ENCODE data around the gene TAF4.
"Not testable (repeated sequence)": the region's sequence is repeated elsewhere in the genome, so short reads cannot be mapped to it uniquely, and the experiment has no call there.

TAF4 gene

GRCh38 chr20:61951695-61952533 is 113.8 kb downstream of the TAF4 start:
- in situ Hi-C loops (cut with HindIII; ENCODE audit: low sequenced_read_pairs): no loop called here

DNA sequence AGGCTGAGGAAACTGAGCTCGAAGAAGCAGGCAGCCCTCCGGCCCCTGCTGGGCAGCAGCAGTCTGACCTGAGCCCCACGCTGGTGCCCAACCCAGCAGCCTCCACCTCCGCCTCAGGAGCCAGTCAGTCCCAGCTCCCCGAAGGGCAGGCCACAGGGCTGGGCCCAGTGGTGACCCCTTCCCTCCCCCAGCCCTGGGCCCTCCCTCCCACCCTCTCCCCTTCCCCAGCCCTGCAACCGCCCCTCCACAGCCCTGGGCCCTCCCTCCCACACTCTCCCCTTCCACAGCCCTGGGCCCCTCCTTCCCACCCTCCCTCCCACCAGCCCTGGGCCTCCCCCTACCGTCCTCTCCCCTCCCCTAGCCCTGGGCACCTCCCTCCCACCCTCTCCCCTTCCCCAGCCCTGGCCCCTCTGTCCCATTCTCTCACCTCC is 115.0 kb downstream of the TAF4 start:
- in situ Hi-C loops (cut with HindIII; ENCODE audit: low sequenced_read_pairs): no loop called here

GRCh38 chr20:61949714-61950640 is 115.7 kb downstream of the TAF4 start:
- in situ Hi-C loops (cut with HindIII; ENCODE audit: low sequenced_read_pairs): no loop called here

DNA sequence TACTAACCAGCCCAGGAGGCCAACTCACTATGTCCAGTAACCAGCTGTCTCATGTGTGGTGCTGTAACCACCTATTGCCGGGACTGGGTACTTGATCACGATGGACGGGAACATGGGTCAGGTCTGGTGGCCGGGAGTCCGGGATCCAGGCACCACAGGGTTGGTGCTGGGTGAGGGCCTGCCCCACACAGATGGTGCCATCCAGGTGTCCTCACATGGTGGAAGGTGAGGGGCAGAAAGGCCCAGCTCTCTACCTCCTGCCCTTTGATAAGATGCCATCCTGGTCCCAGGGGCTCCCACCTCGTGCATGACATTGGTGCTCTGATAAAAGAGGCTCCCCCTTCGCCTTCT is 116.3 kb downstream of the TAF4 start:
- in situ Hi-C loops (cut with HindIII; ENCODE audit: low sequenced_read_pairs): no loop called here

DNA sequence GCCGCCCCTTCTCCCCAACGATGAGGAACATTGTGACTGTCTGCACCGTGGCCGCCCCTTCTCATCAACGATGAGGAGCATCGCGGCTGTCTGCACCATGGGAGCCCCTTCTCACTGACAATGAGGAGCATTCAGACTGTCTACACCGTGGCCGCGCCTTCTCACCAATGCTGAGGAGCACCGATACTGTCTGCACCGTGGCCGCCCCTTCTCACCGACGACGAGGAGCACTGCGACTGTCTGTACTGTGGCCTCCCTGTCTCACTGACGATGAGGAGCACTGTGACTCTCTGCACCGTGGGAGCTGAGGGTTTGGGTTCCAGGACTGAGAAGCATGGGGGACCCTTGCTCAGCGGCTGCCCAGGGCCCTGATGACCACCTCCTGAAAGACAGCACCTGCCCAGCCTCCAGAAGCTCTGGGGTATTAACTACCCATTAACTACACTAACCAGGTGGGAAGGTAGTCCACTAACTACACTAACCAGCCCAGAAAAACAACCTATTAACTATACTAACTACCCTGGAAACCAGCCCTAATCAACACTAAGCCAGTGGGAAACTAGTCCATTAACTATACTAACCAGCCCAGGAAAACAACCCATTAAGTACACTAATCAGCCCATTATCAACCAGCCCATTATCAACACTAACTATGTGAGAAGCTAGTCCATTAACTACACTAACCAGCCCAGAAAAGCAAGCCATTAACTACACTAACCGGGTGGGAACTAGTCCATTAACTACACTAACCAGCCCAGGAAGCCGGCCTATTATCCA is 116.9 kb downstream of the TAF4 start:
- in situ Hi-C loops (cut with HindIII; ENCODE audit: low sequenced_read_pairs): no loop called here

GRCh38 chr20:61948056-61948455 is 117.6 kb downstream of the TAF4 start:
- in situ Hi-C loops (cut with HindIII; ENCODE audit: low sequenced_read_pairs): not testable (repeated sequence)

- in situ Hi-C loops (cut with HindIII; ENCODE audit: low sequenced_read_pairs): not testable (repeated sequence)
Observed at GRCh38 chr20:61945495-61945894, 120.2 kb downstream of the TAF4 start.

DNA sequence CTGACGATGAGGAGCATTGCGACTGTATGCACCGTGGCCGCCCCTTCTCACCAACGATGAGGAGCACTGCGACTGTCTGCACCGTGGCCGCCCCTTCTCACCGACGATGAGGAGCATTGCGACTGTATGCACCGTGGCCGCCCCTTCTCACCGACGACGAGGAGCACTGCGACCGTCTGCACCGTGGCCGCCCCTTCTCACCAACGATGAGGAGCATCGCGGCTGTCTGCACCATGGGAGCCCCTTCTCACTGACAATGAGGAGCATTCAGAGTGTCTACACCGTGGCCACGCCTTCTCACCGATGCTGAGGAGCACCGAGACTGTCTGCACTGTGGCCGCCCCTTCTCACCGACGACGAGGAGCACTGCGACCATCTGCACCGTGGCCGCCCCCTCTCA is 120.7 kb downstream of the TAF4 start:
- in situ Hi-C loops (cut with HindIII; ENCODE audit: low sequenced_read_pairs): not testable (repeated sequence)

- in situ Hi-C loops (cut with HindIII; ENCODE audit: low sequenced_read_pairs): no loop called here
Observed at GRCh38 chr20:61942526-61942925, 123.2 kb downstream of the TAF4 start.

DNA sequence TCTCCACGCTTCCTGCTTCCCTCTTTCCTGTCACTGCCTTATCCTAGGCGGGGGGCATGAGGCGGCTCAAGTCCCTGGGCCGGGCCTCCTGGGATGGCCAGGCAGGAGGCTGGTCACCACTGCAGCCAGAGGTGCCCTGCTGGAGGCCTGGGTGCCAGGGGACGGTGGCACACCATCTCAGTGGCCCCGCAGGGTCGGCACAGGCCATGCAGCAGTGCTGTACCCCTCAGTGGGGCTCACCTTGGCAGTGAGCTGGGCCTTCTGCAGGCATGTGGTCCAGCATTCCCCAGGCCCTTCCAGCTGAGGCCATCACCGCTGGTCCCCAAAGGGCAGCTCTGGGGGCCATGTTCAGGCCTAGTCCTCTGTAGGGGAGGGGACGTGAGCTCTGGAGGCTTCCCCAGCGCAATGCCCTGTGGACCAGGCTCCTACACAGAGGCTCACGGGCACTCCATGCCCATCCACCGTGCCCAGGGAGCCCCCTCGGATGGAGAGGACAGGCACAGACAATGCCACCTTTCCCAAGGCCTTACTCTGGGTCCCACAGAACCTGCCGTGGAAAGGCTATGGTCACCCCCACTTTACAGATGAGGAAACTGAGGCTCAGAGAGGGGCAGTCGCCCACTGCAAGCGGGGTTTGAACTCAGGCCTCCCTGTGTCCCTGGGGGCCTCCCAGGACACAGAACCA is 123.8 kb downstream of the TAF4 start:
- in situ Hi-C loops (cut with HindIII; ENCODE audit: low sequenced_read_pairs): no loop called here

DNA sequence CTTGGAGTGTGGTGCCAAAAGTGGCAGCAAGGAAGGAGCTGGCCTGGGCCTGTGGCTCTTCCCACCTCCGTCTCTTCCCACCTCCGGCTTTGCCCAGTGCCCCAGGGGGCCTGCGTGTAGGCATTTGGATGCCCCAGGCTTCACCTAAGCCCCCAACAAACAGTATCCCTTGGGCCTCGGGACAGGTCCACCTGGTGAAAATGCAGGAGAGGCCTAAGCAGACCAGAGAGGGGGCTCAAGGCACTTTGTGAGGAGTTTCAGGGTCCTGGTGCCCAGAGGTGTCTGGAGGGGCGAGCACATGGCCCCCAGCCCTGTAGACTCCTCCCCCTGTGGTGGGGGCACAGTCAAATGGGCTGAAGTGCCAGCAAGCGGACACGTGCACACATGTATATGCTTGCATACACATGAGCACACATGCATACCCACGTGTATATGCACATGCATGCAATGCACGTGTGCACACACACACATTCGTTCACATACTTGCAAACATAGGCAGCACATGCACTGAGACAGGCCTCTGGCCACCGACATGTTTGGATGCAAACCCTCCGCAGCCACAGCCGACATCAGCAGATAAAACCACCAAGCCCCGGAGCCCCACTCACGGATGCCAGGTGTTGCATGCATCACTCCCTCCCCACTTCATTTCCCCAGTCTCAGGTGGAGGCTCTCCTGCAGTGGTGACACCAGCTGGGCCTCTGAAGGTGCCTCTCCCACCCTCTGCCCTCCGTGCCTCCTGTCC is 124.5 kb downstream of the TAF4 start:
- in situ Hi-C loops (cut with HindIII; ENCODE audit: low sequenced_read_pairs): no loop called here

GRCh38 chr20:61940491-61940890 is 125.2 kb downstream of the TAF4 start:
- in situ Hi-C loops (cut with HindIII; ENCODE audit: low sequenced_read_pairs): no loop called here

GRCh38 chr20:61939691-61940360 is 125.9 kb downstream of the TAF4 start:
- in situ Hi-C loops (cut with HindIII; ENCODE audit: low sequenced_read_pairs): no loop called here

DNA sequence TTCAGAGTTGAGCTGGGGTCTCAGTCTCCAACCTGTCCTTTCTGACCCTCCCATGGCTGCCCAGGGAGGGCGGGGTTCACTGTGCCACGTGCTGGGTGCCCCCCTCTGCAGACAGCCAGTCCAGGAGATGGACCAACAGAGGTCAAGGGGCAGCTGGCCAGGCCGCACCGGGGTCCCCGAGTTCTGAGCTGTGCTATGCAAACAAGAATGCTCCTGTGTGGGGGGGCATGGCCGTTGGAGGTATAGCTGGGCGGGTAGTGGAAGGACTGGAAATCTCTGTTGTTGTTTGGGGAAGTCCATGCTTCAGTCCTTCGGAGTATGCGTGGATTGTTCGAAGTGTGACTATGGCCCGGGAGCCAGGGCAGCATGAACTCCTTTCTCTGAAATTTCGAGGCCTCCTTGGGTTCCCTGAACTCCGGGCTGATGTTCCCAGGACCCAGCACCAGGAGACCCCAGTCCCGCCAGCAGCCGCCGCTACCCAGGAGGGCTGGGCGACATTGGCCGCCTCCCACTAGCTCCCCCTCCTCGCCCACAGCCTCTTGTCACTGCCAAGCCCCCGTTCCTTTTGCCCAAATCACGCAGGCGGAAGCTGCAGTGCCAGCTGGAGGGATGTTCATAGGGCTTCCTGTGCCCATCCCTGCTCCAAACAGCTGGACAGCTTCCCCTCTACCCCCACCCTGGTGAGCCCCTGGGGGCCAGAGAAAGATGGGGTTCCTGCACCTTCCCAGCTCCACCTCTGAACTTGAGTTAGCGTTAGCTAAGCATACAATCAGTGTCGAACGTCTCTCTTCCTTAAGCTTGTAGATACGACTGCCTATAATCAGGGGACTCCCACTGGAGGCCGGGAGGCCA is 126.6 kb downstream of the TAF4 start:
- in situ Hi-C loops (cut with HindIII; ENCODE audit: low sequenced_read_pairs): no loop called here

GRCh38 chr20:61937963-61938838 is 127.5 kb downstream of the TAF4 start:
- in situ Hi-C loops (cut with HindIII; ENCODE audit: low sequenced_read_pairs): no loop called here

- in situ Hi-C loops (cut with HindIII; ENCODE audit: low sequenced_read_pairs): no loop called here
Observed at GRCh38 chr20:61937146-61937962, 128.3 kb downstream of the TAF4 start.

DNA sequence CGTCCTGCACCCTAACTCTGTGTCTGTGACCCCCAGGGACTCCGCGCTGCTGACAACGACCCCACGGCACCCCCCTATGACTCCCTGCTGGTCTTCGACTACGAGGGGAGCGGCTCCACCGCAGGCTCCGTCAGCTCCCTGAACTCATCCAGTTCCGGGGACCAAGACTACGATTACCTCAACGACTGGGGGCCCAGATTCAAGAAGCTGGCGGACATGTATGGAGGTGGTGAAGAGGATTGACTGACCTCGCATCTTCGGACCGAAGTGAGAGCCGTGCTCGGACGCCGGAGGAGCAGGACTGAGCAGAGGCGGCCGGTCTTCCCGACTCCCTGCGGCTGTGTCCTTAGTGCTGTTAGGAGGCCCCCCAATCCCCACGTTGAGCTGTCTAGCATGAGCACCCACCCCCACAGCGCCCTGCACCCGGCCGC is 129.0 kb downstream of the TAF4 start:
- in situ Hi-C loops (cut with HindIII; ENCODE audit: low sequenced_read_pairs): no loop called here

All from DLD1 (cell line).